Esophagus (tissue), 2 donors: ENCODE results near the gene ADCY6. TPM values are rescaled to one million over a fixed set of nuclear protein-coding genes. Genes with fewer than 3 reads are reported as not detected.

ENCODE experiments used
- H3K27ac ChIP-seq, 2 donors: one replicate each; pipeline ENCODE4 v1.5.1; 2013; ENCODE audit warnings: low read depth in 2 of 2, mild to moderate bottlenecking in 2 of 2, inconsistent platforms in 1 of 2, low read length in 1 of 2, moderate library complexity in 1 of 2
- H3K27me3 ChIP-seq, 2 donors: one replicate each; pipeline ENCODE4 v1.6.1; 2013; ENCODE audit warnings: low read length in 2 of 2, control low read depth in 1 of 2, mild to moderate bottlenecking in 1 of 2; ENCODE audit not compliant: insufficient read depth in 2 of 2, control insufficient read depth in 1 of 2
- H3K36me3 ChIP-seq, 2 donors: one replicate each; pipeline ENCODE4 v1.6.1; 2013; ENCODE audit warnings: low read length in 1 of 2; ENCODE audit not compliant: control insufficient read depth in 2 of 2, insufficient read depth in 2 of 2
- H3K4me1 ChIP-seq, 2 donors: one replicate each; pipeline ENCODE4 v1.6.1; 2013; ENCODE audit warnings: low read length in 1 of 2; ENCODE audit not compliant: control insufficient read depth in 2 of 2, insufficient read depth in 2 of 2
- H3K4me3 ChIP-seq, 2 donors: one replicate each; pipeline ENCODE4 v1.5.1; 2013; ENCODE audit warnings: low read length in 2 of 2, mild to moderate bottlenecking in 2 of 2, low read depth in 1 of 2, moderate library complexity in 1 of 2
- H3K9me3 ChIP-seq, 2 donors: one replicate each; pipeline ENCODE4 v1.6.1; 2013; ENCODE audit warnings: mild to moderate bottlenecking in 2 of 2, low read depth in 1 of 2, low read length in 1 of 2, moderate library complexity in 1 of 2; ENCODE audit not compliant: control insufficient read depth in 2 of 2, insufficient read depth in 1 of 2
- WGBS, 2 donors: extraction: QIAGEN DNeasy Blood & Tissue Kit; methylation state at CpG; one replicate each; pipeline ENCODE4 v1.1.7; 2013; 5-methylcytosine and 5-hydroxymethylcytosine counted together
- polyA plus RNA-seq, 2 donors: library from polyadenylated mRNA; stranded (reverse); fragments of 200-250 nt; gene quantifications; one replicate each; pipeline ENCODE4 v1.2.3, GENCODE V29; 2013
- donor health status: healthy with polysubstance abuse.
- donor health status: Bipolar disorder and iron deficiency.

Gene ADCY6
- 10 to 100 TPM in 1 of 2 donors, 1 to 10 TPM in 1; 7.2 to 18.5 TPM for polyA plus RNA-seq

DNA sequence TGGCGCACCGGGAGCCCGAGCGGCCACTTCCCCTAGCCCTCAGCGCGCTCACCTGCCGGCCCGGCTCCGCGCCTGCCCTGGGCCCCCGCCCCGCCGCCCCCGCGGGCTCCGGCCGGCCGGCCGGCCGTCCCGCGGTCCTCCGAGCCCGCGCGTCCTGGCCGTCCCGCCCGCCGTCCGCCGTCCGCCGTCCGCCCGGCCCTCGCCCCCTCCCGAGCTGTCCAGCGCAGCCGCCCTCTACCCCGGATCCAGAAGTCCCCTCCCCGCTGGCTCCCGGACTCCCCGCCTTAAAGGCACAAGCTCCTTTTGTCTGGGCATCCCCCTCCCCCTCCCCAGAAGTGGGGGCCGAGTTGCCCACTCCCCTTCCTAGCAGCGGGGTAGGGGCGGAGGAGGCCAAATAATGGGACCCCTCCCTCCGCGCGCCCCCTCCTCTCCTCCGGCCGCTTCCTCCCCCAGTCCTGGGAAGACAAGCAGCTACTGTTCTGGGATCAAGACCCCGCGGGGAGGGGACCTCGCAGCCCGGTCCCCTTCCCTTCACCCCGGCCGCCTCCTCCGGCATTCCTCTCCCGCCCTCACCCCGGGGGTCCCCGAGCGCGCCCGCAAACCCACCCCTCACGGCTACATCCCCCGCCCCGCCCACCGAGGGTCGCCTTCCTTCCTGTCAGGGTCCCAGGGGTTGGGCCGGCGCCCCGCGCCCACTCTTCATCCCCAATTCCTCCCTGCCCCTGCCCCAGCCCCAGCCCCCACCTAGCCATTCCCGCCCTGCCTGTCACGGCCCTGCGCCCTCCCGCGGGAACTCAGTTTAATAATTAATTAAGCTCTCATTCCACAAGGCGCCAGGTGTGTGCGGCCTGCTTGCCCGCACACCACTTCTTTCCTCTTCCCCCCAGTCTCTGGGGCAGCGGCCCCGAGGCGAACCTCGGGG is at the start of gene ADCY6:
TSS of gene ADCY6 (minus strand) at position 236 of the 922 bp plus-strand sequence. CDS start 5,655 bp downstream, outside the sequence.
- 1% methylated on average over 66 to 86 of the region's 86 CpGs for WGBS, 2 donors
- no peaks in the 10 kb centered on the region for H3K27me3 ChIP-seq
- no peaks in the 10 kb centered on the region for H3K9me3 ChIP-seq

DNA sequence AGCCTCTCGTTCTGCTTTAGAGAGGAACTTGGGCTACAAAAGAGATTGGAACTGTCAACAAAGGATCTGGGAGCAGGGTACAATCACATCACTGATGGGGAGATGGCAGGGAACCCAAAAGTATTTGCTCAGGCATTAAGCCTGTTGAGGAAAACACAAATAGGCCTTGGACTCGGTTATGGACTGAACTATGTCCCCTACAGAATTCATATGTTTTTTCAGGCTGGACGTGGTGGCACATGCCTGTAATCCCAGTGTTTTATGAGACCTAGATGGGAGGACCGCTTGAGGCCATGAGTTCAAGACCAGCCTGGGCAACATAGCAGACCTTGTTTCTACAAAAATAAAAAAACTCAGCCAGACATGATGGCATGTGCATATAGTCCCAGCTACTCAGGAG is 49.2 kb upstream of the ADCY6 start:
- H3K36me3 ChIP-seq, result peaks cover 22 to 36% of the 10 kb centered on the region in 2 donors
- no peaks in the 10 kb centered on the region for H3K4me1 ChIP-seq
- no peaks in the 10 kb centered on the region for H3K9me3 ChIP-seq
- no peak overlapping the region for H3K4me3 ChIP-seq
- no peak overlapping the region for H3K27ac ChIP-seq
- WGBS, 2 donors, result 83% methylated on average over 4 of the region's 4 CpGs
- no peaks in the 10 kb centered on the region for H3K27me3 ChIP-seq

More for the DNA sequence above, at the start of gene ADCY6:
- peaks cover 3 to 13% of the 10 kb centered on the region in 2 donors for H3K4me1 ChIP-seq
- peak within 1 kb of the TSS; percentile 85 to 91 for H3K4me3 ChIP-seq
- no peaks in the 10 kb centered on the region for H3K36me3 ChIP-seq
- peak within 1 kb of the TSS; percentile 76 to 80 for H3K27ac ChIP-seq

DNA sequence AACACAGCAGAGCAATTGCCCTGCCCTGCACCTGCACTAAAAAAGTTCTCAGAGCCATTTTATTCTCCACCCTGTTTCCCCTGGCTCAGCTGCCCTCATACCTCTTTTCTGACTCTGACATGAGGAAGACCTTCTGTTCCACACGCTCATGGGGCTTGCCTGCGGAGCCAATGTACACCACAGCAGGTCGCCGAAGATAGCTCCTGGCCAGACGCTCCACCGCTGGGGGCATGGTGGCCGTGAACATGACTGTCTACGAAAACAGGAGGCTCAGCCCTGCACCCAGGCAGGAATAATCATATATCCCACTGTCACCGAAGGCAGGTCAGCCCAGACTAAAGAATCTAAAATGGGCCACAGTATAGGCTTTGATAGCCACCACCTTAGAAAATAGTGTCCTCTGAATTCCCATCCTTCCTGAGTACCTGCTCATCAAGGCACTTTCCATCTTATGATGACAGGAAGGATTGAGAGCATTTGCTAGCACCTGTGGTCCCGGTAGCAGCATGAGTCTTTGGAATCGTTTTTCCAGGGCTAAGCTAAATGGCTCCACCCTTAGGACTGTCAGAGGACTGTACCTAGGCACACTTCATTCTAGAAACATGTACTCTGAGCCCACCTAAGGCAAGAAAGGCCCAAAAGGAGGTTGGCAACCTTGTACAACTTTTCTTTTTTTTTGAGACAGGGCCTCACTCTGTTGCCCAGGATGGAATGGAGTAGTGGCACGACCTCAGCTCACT is 43.6 kb upstream of the ADCY6 start:
- H3K27ac ChIP-seq, result no peak overlapping the region
- H3K4me1 ChIP-seq, result peaks cover 0 to 3% of the 10 kb centered on the region in 2 donors
- H3K27me3 ChIP-seq, result no peaks in the 10 kb centered on the region
- H3K36me3 ChIP-seq, result peaks cover 31 to 77% of the 10 kb centered on the region in 2 donors
- H3K4me3 ChIP-seq, result no peak overlapping the region
- WGBS, 2 donors, result 89 to 90% methylated on average over 12 of the region's 12 CpGs
- no peaks in the 10 kb centered on the region for H3K9me3 ChIP-seq

DNA sequence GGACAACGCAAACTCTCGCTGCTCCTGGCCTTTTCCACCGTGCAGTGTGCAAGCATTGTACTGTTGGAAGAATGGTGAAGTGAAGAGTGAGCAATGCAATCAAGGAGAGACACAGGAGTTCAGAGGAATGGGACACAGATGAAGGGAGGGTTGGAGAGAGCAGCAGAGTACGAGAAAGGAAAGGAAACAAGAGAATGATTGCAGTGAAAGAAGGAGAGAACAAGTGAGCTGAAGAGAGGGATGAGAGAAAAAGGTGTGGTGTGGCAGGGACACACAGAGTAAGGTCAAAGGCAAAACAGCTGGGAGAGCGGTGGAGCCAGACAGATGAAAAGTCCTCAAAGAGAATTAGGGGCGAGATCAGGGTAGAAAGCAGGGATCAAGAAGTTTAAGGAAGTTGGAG is 42.4 kb upstream of the ADCY6 start:
- Histone ChIP-seq H3K4me3 (no peak overlapping the region), H3K36me3 (peaks cover 23 to 72% of the 10 kb centered on the region in 2 donors), H3K27ac (no peak overlapping the region), H3K4me1 (peaks cover 0 to 3% of the 10 kb centered on the region in 2 donors), H3K27me3 (no peaks in the 10 kb centered on the region), H3K9me3 (no peaks in the 10 kb centered on the region)
- WGBS, 2 donors, result 86 to 89% methylated on average over 6 of the region's 6 CpGs

DNA sequence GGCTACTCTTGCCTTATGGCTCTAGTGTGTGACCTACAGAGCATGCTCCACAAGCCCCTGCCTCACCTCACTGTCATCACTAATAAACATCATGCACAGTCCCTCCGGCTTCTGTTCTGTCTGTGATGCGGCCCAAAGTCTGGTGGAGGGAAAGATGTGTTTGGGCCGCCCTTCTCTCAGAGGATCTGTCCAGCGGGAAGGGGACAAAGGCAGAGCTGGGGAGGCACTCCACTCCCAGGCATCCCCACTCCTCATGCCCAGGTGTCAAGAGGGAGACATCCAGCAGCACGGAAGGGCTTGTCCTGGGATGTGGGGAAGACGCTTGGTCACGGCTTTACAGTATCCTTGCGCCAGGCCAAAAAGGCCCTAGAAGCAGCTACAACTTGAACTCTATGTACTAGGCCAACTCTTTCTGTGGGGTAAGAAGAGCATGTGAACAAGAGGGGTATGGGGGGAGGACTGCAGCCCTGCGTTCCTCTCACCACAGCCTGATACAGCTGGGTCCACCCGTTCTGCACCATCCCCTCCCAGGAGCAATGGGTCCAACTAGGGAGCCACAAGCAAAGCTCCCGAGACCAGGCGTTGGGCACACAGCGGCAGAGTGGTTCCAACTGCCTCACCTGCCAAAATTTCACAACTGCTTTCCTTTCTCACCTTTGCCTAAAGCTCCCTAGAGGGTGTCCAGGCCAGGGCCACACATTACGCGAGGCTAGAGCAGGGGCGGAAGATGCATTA is 40.1 kb upstream of the ADCY6 start:
- Histone ChIP-seq H3K27ac (no peak overlapping the region), H3K27me3 (no peaks in the 10 kb centered on the region), H3K4me3 (no peak overlapping the region), H3K4me1 (peaks cover 0 to 3% of the 10 kb centered on the region in 2 donors), H3K9me3 (no peaks in the 10 kb centered on the region), H3K36me3 (peaks cover 20 to 73% of the 10 kb centered on the region in 2 donors)
- WGBS, 2 donors, result 88% methylated on average over 16 of the region's 16 CpGs

DNA sequence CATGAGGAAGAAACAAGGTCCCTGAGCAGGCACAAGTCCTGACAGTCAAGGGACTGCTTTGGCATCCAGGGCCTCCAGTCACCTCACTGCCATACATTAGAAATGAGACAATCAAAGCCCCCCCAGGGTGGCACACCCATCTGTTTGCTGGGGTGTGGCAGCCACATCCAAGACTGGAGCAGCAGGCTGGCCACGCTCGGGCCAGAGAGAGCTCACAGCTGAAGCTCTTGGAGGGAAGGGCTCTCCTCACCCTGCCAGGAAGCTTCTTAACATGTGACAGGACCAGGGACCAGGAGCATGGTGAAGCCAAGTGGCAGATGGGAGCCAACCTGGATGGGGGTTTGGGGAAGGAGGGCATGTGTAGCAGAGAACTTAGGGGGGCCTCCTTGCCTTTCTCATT is 39.4 kb upstream of the ADCY6 start:
- H3K4me3 ChIP-seq, result no peak overlapping the region
- 31 to 60% methylated on average over 2 of the region's 2 CpGs for WGBS, 2 donors
- no peaks in the 10 kb centered on the region for H3K9me3 ChIP-seq
- no peak overlapping the region for H3K27ac ChIP-seq
- peaks cover 0 to 3% of the 10 kb centered on the region in 2 donors for H3K4me1 ChIP-seq
- peaks cover 22 to 77% of the 10 kb centered on the region in 2 donors for H3K36me3 ChIP-seq
- no peaks in the 10 kb centered on the region for H3K27me3 ChIP-seq

DNA sequence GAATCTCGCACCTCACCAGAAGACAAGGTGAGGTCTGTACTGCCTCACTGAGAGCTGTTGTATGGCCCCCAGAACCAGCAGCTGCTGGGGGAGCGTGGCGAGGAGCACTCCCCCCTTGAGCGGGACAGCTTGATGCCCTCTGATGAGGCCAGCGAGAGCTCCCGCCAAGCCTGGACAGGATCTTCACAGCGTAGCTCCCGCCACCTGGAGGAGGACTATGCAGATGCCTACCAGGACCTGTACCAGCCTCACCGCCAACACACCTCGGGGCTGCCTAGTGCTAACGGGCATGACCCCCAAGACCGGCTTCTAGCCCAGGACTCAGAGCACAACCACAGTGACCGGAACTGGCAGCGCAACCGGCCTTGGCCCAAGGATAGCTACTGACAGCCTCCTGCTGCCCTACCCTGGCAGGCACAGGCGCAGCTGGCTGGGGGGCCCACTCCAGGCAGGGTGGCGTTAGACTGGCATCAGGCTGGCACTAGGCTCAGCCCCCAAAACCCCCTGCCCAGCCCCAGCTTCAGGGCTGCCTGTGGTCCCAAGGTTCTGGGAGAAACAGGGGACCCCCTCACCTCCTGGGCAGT is 38.7 kb upstream of the ADCY6 start:
- H3K27ac ChIP-seq, result no peak overlapping the region
- peaks cover 22 to 72% of the 10 kb centered on the region in 2 donors for H3K36me3 ChIP-seq
- no peak overlapping the region for H3K4me3 ChIP-seq
- no peaks in the 10 kb centered on the region for H3K9me3 ChIP-seq
- H3K4me1 ChIP-seq, result peaks cover 0 to 3% of the 10 kb centered on the region in 2 donors
- H3K27me3 ChIP-seq, result no peaks in the 10 kb centered on the region
- WGBS, 2 donors, result 91 to 94% methylated on average over 17 of the region's 17 CpGs

DNA sequence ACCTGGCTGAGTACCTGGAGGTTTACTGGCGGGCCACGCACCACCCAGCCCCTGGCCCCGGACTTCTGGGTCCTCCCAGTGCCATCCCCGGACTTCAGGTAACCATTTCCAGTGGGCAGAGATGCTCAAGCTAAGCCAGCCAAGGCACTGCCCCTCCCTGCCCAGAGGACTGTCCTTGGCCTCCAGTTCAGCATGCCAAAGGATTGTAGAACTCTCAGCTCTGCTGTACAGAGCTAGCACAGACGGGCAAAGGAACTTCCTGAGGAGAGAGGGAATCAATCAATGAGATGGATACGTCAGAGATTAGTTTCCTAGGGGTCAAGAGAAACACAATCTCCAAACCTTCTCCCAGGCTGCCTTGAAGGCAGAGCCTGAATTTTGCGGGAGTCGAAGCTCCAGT is 38.1 kb upstream of the ADCY6 start:
- Histone ChIP-seq H3K27me3 (no peaks in the 10 kb centered on the region), H3K4me1 (peaks cover 0 to 5% of the 10 kb centered on the region in 2 donors), H3K4me3 (no peak overlapping the region), H3K9me3 (no peaks in the 10 kb centered on the region), H3K36me3 (peaks cover 18 to 66% of the 10 kb centered on the region in 2 donors), H3K27ac (no peak overlapping the region)
- WGBS, 2 donors, result 80 to 84% methylated on average over 8 of the region's 8 CpGs
